Muscle of back (tissue), 11 donors: ENCODE results near the gene TTC9. TPM values are rescaled to one million over a fixed set of nuclear protein-coding genes. Genes with fewer than 3 reads are reported as not detected.

Experiments used
- DNase-seq, 3 donors: peaks; one replicate each; pipeline versions ENCODE4 v3.0.0 to v3.0.0-alpha.2; 2013
- polyA plus RNA-seq, 10 donors: library from polyadenylated mRNA; unstranded; fragments of 120-200 nt; gene quantifications; one replicate each; pipeline ENCODE4 v1.2.1, GENCODE V29; 2013; ENCODE audit not compliant: insufficient read length in 10 of 10

Gene TTC9
- polyA plus RNA-seq, 10 donors = 4.7 to 12.9 (median 8.4) TPM

DNA sequence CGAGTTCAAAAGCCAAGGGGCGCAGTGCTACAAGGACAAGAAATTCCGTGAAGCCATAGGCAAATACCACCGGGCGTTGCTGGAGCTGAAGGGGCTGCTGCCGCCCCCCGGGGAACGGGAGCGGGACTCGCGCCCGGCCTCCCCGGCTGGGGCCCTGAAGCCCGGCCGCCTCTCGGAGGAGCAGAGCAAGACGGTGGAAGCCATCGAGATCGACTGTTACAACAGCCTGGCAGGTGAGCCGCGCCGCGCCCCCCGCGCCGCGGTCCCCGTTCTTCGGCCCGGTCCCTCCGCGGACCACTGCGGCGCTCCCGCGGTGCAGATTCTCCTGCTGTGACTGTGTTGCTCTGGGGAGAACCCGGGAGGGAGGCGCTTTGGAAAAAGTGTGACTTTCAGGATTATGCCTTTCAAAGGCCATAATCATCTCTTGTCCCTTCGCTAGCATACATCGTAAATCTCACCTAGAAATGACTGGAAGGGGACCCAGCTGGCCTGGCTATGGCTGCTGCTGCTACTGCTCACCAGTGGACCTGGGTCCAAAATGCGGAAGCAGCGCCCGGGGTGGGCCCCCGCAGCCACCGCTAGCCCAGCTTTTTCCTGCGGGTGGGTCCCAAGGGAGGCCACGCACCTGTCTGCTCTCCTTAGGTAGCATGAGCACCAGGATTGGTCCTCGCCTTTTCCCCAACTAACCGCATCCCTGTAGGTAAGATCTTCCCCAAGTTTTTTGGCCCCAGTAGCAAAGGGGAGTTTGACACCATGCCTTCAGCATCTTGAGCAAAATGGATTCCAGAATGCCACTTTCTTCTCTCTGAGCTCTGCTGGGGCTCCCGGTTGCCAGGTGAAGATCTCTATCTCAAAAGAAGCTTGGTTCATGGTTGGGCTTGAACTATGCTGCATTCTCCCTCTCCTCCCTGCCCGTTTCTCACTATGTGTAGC, 853 bp downstream of the TTC9 start:
- DNase-seq = peak in 1 of 3 donors; percentile 52

GRCh38 chr14:70643967-70644366, 2.3 kb downstream of the TTC9 start:
- no peak for DNase-seq

- no peak for DNase-seq
Measured at GRCh38 chr14:70645892-70646291, 4.2 kb downstream of the TTC9 start.

- no peak for DNase-seq
Measured at GRCh38 chr14:70646705-70647104, 5.0 kb downstream of the TTC9 start.

- DNase-seq = peak in 2 of 3 donors; percentile 33 to 61
Measured at GRCh38 chr14:70648346-70648745, 6.6 kb downstream of the TTC9 start.

DNA sequence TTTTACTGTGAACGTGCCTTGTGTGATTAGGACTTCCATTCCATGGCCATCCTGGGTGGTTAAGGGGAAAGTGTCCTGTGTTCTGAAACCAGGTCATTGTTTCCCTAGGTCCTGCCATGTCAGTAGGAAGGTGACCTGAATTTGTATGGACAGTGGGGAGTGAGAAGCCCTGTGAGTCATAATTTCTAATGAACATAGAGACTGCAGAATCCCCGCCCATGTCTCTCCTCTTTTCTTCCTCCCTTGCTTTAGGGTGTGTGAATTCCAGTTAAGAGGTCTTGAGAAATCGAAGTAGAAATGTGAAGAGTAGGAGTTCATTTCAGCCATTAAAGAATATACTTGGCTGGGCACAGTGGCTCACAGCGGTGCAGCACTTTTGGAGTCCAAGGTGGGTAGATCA, 8.1 kb downstream of the TTC9 start:
- no peak for DNase-seq

GRCh38 chr14:70651522-70651921, 9.8 kb downstream of the TTC9 start:
- no peak for DNase-seq

GRCh38 chr14:70652871-70653270, 11.2 kb downstream of the TTC9 start:
- no peak for DNase-seq

DNA sequence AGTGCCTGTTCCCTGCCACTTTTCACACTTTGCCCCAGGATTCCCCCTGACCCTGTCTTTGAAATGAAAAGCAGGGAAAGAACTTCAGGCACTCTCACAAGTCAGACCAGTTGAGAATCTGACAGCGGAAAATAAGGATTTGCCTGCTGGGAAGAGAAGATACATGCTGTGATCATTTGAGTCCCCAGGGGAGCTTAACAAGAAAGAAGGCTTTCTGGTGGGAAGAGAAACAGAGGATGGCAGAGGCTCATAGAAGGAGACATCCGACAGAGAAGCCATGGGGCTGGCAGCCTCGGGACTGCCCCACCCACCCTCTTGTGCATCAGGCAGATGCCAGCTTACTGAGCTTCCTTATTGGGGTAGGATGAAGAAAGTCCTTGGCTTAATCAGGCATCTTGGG, 11.9 kb downstream of the TTC9 start:
- DNase-seq = no peak

DNA sequence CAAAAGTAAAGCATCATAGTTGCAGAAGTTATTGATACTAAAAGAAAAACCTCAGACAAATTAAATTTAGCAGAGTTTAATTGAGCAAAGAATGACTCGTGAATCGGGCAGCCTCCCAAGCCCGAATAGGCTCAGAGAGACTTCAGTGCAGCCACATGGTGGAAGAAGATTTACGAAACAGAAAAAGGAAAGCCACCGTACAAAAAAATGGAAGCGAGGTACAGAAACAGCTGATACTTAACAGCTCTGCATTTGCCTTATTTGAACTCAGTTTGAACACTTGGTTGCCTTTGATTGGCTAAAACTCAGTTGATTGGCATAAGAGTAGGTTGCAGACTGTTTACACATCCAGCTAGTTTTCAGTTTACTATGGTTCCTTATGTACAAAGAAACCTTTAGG, 12.9 kb downstream of the TTC9 start:
- no peak for DNase-seq

DNA sequence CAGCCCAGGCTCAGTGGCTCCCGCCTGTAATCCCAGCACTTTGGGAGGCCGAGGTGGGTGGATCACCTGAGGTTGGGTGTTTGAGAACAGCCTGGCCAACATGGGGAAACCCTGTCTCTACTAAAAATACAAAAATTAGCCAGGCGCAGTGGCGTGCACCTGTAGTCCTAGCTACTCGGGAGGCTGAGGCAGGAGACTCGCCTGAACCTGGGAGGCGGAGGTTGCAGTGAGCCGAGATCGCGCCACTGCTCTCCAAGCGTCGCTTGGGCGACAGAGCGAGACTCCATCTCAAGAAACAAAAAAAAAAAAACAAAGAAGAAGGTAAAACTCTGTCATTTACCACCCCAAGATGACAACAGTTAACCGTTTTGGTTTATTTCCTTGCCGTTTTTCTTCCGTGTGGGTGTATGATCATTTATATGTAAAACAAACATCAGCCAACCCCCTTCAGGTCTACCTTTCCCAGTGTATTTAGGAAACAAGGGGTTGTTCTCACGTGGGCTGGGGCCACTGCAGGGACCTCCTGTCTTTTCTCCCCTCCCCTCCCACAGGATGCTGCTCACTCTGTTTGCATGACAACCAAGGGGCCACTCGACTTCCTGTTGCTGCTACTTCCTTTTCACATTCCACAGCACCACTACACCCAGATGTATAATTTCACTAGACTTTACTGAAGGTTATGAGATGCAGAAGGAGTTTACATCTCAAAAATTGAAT, 13.6 kb downstream of the TTC9 start:
- DNase-seq = peak in 2 of 3 donors; percentile 15 to 20

- DNase-seq = no peak
Measured at GRCh38 chr14:70658899-70659298, 17.2 kb downstream of the TTC9 start.

- no peak for DNase-seq
Measured at GRCh38 chr14:70660967-70661893, 19.5 kb downstream of the TTC9 start.

- DNase-seq = no peak
Measured at GRCh38 chr14:70662080-70662479, 20.4 kb downstream of the TTC9 start.

DNA sequence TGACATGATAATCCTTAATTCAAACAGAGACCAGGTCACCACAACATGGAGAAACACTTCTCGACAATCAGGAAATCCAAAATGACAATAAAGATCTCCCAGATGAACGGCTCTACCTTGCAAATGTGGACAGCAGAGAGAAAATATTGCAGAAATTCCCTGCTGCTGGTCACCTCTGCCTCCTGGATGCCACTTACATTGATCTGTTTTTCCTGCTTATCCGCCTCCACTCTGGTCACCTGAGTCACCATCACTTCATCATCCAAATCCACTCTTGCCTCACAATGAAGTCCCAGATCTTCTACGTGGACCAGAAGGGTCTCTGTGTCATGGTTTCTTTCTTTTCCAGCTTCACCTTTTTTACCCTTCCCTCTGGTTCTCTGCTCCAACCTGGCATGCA, 21.1 kb downstream of the TTC9 start:
- DNase-seq = no peak

DNA sequence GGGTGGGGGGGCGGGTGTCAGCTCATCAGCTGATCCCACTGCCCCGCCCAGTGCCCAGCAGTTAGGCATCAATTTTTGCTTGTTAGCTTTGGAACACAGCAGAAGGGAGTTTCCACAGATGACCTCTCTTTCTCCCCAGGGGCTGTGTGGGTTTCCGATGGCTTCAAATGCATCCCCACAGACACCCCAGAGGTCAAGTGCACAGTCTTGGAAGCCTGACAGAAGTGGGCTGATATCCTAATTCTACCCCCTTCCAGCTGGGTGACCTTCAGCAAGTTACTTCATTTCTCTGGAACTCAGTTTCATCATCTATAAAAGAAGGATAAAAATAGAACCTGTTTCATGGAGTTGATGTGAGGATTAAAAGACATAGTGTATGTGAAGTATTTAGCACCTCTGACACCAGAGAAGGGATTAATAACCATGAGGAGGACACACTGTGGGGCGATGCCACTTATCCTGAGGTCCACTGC, 22.0 kb downstream of the TTC9 start:
- DNase-seq = no peak

- DNase-seq = no peak
Measured at GRCh38 chr14:70664698-70665447, 23.2 kb downstream of the TTC9 start.

DNA sequence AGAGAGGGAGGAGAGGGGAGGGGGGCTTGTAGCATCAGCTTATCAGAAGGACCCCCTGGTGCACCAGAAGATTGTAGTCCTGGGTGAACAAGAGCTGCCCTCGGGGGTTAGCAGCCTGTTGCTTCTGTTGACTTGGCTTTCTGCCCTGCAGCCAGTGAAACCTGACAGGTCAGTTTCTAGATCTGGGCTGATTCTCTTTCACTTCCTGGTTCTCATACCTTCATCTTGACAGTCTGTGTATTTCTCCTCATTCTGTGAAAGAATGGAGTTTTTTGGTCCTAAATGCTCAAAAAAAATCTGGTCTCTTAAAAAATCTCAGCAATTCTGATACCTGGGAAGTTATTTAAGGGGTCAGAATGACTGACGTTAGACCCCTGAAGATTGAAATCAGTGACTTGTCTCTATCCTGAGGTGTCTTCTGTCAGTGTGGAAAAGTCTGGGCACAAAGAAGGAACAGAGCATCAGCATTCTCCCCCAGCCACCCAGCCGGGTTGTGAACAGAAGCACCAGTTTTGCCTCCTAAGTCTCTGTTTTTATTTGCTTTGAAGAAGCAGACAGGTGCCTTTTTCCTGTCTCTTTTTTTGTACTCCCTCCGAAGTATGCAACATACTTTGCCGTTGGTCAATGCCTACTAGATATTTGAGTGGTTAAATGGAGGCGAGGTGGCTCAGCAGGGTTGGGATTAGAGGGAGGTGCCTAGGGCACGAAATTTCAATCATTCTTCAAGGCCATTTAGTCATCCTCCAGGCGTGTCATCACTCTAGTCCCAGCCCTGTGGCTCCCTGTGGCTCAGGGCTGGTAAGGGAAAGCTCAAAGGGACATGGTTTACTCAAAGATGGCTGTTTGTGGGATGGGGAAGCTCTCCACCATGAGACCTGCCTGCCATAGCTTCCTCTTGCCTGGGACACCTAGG, 24.0 kb downstream of the TTC9 start:
- no peak for DNase-seq

DNA sequence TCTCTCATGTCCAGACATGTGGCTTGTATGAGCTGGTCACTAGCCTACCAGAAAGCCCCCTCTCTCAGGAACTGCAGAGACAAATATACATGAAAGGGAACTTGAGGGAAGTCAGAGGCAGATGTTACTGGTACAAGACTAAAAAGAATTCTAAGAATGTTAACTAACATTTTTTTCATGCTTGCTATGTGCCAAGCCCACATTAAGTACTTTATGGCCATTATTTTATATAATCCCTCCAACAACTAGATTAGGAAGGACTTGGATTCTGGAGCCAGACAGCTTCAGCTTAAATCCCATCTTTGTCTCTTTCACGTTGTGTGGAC, 24.6 kb downstream of the TTC9 start:
- no peak for DNase-seq
